ENCODE data around the gene MORC4.

DNA sequence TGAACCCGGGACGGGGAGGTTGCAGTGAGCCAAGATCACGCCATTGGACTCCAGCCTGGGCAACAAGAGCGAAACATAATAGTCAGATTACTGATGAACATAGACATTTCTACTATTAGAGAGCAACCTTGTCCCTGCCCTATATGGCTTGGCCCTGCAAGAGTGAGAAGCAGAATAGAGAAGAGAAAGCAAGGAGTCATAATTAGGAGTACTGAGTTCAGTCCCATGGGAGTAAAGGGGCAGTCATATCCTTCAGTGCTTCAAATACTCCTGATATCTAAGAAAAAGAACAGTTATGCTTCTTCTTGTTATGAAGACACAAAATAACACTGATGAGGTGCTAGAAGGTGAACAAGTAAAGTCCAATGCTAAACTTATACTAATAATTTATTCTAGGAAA lies 46.0 kb downstream of the MORC4 start:
- no peak for TF ChIP-seq JUND (IDR thresholded peaks at IDR 0.05)
- TF ChIP-seq SIN3A (IDR thresholded peaks at IDR 0.05; ENCODE audit: borderline replicate concordance, low read depth, low read length), result no peak
- TF ChIP-seq EZH2phosphoT487 (IDR thresholded peaks at IDR 0.05; ENCODE audit: borderline replicate concordance, low read depth), result no peak
- no peak for TF ChIP-seq RXRA (IDR thresholded peaks at IDR 0.05; ENCODE audit: borderline replicate concordance, low read depth)
- TF ChIP-seq CTCF (IDR thresholded peaks at IDR 0.05), result no peak
- TF ChIP-seq POLR2AphosphoS5 (IDR thresholded peaks at IDR 0.05; ENCODE audit: low read depth, low read length), result no peak
- TF ChIP-seq EP300 (IDR thresholded peaks at IDR 0.05; ENCODE audit: borderline replicate concordance in 1 of 2, low read depth in 1 of 2, low read length in 1 of 2), result no peak
